GM18519 (cell line): ENCODE data around the gene SIGLEC15.
"Not testable (repeated sequence)": the region's sequence is repeated elsewhere in the genome, so short reads cannot be mapped to it uniquely, and the experiment has no call there.

ENCODE experiments used
- ATAC-seq: cut with Tn5 transposase; IDR thresholded peaks from one replicate; pipeline ENCODE4 v1.9.1; 2021; ENCODE audit warnings: mild to moderate bottlenecking, moderate library complexity; ENCODE audit not compliant: unreplicated experiment, low FRiP score

The SIGLEC15 gene, protein sequence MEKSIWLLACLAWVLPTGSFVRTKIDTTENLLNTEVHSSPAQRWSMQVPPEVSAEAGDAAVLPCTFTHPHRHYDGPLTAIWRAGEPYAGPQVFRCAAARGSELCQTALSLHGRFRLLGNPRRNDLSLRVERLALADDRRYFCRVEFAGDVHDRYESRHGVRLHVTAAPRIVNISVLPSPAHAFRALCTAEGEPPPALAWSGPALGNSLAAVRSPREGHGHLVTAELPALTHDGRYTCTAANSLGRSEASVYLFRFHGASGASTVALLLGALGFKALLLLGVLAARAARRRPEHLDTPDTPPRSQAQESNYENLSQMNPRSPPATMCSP

DNA sequence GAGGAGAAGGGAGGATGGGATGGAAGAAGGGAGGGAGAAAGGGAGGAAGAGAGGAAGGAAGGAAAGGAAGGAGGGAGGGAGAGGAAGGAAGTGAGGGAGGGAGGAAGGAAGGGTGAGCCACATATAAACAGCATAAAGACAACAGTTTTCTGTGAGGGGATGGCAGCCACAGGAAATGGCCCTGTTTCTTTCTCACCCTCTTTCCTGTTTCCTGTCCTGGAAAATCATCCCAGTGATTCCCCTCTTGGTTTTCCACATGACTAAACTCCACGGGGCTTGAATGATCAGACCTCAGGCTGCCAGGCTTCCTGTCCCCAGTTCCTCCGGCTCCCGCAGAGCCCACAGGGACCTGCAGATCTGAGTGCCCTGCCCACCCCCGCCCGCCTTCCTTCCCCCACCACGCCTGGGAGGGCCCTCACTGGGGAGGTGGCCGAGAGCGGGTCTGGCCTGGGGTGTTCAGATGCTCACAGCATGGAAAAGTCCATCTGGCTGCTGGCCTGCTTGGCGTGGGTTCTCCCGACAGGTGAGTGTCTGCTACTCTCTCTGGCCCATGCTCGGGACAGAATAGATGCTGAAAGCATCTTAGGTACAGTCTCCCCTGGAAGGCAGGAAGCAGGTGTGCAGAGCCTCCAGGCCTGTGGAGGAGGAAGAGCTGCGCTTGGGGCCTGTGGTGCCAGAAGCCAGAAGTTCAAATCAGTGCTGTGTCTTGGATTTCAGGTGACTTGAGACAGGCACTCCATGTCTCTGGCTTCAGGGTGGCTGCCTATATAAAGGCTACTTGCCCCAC lies at the start of gene SIGLEC15:
SIGLEC15 (plus strand) TSS at position 418 of the 787 bp plus-strand sequence; CDS start at position 472, 54 bp downstream.
- no peak for ATAC-seq

DNA sequence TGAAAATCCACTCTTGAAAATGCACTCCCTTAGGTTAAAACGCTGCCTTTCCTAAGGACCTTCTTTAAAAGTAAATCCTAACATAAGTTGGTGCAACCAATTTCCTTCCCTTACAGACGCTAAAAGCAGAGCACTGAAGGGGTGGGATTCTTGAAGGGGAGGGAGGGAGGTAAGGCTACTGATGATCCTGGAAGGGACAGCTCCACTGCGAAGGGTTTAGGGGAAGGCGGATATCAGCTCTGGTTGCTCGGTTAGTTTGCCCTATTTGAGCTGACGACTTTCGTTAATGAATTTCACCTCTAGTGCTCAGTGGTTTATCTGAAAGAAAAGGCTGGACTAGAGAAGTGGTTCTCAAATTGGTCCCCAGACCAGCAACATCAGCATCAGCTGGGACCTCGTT lies 49.7 kb upstream of the SIGLEC15 start:
- ATAC-seq: no peak

DNA sequence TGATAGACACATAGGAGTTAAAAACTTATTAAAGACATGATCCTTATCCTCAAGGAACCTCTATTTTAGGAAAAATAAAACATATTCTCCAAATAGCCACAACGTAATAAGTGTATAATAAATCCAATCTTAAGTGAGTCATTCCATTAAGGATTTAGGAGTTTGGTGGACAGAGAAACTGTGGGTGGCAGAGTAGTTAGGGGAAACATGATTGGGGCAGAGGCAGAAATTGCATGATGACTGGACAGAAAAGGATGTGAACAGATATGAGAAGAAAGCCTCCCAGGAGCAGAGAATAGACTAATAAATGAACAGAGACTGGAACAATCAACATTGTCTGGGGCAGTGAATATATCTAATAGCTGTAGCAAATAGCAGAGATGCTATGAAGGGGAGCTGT lies 48.1 kb upstream of the SIGLEC15 start:
- no peak for ATAC-seq

DNA sequence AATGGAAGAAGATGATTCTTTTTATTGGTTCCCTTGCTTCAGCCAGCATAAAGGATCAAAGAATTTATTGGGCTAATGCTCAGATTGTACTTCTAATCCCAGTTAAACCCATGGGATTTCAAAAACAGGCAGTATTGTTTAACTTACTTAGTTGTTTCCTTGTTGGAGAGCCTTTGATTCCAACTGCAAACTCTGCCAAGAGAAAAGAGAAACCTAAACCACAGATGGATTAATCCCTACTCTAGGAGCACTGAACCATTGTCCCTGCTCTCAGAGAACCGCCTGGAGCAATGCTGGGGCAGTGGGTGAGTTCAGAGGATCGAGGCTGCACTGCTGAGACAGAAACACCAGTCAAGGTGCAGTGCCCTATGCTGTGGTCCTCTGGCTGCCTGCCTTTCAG lies 44.9 kb upstream of the SIGLEC15 start:
- no peak for ATAC-seq

DNA sequence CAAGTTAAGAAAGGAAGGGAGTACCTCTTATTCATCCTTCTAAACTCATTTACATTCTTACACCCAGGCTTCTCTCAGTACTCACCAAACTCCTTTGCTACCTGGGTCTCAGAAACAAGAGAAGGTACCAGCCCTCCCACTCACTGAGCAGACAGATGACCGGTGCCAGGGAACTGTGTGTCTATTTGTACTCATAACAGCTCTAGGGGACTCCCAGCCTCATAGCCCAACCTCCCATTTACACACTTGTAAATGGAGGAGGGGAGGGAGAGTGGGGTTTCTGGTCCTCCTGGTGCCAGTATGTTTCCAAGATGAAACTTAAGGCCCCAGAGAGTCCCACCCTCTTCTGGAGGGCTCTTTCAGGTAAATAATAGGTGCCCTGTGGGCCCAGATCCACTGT lies 42.8 kb upstream of the SIGLEC15 start:
- peak; percentile 55 for ATAC-seq

DNA sequence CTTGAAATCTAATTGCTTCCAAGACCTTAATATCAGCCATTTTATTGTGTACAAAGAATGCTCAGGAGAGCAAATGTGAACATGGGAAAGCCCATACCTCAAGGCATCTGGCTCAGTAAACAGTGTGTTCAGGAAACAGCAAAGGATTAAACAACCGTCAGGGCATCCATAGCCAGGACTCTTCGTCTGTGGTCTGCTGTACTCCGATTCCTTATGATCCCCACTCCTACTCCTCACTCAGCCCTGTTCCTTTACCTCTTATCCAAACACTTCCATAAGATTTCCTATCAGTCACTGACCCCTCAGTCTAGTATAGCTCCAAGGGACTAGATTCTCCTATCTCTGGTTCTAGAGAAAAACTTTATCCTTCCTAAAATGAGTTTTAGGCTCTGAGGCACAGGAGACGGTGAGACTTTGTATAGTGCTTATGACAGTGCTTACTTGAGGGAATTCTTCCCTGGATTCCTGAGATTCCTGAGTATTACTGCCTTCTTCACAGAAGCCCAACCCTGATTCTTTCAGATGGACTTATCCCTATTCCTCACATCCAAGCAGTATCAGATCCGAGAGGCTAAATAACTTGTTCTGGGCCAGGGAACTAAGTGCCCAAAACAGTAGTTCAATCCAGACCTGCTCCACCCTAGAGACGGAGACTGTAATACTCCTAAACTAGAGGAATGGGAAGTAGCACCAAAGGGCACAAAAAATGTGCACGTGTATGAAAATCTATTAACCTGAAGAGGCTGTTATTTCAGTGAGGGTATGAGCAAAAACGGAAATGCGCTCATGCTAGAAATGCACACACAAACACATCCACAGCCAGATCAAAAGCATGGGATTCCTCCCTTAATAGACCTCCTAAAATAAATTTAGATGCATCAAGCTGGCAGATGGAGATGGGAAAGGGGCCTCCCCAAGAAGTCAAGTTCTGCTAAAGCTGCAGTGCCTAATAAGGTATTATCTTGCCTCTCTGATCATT lies 42.1 kb upstream of the SIGLEC15 start:
- no peak for ATAC-seq

DNA sequence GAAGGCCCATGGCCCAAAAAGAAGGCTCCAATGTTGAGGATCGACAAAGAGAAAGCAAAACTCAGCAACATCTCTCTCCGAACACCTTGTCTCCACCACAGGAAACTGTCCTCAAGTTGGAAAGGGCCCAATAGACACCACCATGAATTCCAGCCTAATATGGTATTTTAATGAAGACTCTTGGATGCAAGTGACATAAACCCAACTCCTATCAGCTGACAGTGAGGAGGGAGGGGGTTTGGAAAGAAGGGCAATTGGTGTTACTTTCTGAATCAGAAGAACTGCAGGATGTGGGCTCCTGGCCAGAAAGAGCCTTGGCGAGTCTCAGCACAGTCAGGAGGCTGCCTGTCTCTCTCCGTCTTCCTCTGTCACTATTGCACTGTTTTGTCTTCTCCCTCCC lies 40.3 kb upstream of the SIGLEC15 start:
- ATAC-seq: no peak

DNA sequence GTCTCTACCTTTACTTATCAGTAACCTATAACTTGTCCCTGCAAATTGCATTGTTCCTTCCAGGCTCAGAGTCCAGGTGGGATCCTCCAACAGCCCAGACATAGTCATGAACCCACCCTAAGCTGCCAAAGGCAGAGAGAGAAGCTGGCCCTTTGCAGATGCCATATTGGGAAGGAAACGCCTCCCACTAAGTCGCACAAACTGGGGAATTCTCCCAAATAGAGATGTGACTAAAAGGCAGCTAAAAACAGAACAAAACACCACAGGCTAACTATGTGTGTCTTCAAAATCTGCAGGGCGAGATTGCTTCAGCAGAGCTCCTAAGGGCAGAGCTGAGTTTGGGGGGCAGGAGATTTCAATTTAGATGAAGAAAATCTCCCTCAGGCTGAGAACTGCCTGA lies 38.5 kb upstream of the SIGLEC15 start:
- ATAC-seq: no peak

DNA sequence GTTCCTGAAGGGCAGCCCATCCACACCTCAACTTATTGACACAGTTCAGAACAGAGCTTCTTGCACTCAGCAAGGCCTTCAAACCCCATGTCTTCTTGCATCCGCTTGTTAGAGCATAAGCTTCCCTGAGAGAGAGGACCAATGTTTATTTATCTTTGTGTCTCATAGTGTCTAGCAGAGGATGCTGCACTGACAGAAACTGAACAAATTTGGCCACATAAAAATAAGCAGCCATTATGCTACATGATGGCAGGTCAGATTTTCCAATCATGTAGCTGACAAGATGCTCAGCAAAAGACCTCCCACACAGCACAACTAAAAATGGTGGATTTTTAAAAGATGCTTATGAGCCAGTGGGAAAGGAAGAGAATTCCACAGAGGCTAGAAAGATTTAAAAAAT lies 38.1 kb upstream of the SIGLEC15 start:
- no peak for ATAC-seq

DNA sequence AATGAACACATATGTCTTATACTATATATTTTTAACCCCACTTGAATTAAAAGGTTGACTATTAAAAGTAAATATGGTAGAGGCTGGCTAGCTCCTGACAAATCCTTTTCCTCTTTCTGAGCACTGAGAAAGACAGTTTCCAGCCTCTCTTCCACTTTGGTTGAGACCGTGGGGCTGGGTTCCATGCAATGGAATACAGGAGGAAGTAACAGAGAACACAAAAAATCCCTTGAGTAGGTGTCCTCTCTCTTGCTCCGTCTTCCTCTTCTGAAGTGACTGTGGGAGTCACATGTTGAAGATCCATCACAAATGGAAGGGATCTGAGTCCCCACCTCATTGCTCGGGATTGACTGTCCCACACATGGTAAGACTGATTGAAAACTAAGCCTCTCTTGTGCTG lies 36.6 kb upstream of the SIGLEC15 start:
- ATAC-seq: no peak

DNA sequence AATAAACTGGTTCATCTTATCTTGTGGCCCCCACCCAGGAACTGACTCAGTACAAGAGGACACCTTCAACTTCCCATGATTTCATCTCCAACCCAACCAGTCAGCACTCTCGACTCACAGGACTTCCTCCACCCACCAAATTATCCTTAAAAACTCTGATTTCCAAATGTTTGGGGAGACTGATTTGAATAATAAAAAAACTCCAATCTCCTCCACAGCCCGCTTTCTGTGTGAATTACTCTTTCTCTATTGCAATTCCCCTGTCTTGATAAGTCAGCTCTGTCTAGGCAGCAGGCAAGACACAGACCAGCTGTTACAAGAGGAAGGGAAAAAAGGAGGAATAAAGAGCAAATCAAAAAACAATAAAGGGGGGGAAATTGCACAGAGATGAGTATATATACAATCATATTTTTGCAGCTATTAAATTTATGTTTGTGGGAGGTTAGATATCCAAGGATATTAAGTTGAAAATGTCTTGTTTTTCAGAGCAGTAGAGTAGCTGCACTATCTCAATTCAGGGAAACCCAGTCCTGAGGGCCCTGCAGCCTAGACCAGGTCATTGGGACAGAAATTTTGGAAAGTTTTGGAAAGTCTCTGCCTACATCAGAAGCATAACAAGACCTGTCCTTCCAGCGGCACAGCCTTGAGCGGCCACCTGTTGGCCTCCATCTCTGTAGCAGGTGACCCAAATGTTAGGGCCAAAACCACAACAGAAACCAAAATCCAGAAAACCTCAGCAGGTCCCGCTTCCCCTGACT lies 32.8 kb upstream of the SIGLEC15 start:
- no peak for ATAC-seq

DNA sequence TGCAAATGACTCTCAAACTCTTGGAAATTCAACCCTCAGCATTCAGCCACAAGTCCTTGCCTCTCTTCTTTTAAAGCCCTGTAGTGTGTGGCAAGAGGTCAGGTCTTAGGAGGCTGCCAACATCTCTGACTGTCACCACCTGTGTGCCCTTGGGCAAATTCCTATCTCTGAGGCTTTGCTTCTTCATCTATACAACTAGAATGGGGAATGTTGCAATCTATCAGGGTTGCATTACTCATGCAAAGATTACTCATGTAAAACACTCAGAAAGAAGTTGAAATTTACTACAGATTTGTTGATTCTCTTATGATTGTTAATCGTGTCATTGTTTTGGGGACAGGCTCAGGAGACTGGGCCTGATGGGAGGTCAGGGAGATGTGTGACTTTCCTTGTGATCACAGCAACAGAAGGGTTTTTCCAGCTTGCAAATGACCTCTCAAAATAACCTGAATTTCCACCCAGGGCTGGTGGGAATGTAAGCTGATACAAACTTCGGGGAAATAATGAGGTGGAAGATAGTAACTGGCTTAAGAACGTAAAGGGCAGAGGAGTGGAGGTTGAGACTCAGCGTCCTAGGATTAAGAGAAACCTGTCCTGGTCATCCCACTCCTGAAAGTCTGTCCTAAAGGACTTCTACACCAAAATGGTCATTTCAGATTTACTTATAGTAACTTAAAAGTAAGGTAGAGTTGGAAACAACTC lies 32.1 kb upstream of the SIGLEC15 start:
- ATAC-seq: no peak

DNA sequence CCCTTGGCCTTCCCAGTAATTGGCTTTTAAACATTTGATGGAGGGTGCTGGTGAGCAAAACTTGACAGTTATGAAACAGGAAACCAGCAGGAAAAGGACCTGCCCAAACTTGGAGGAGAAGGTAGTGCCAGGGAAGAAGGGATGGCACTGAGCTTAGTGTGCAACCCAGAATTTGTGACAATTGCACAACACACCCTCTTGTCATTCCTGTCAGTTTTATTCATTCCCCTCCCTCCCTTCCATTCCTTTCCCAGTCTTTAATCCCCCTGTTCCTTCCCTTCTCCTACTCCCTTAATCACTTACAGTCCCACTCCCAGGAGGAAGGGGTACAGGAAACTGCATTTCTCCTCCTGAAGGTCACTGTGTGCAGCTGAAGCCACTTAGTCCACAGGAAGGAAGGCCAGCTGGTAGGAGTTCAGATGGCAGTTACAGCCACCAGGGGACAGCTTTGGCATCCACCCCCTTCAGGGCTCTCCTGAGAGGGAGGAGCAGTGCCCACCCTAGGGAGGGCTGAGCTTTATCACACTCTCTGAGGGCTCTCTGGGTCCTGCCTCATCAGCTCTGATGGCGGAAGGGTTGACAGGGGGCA lies 24.0 kb upstream of the SIGLEC15 start:
- no peak for ATAC-seq

DNA sequence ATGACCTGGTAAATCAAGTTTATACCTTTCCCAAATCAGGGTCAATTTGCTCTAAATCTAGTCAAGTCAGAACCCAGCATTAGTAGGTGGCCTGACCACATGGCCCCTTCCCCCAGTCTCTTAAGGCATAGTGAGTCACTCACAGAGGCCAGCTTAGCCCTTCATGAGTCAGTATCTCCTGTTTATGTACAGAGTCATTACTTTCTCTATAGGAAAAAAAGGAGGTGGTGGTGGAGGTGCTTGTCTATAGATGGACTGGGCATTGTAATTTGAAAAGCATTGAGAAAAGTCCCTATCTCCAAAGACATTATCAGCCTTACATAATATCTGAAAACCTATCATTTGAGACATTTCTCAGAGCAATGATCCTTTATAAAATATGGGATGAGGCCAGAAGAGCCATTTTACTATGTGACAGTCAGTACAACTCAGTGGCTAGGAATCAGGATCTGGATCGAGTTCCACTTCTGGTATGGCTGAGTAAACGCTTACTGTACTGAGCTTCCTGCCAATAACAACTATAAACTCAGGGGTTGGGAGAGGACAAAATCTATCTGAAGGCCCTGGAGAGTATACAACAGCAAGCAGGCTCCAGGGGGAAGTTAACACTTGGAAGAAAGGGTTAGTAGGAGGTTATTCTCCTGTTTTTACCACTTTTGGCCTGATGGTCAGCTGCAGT lies 22.5 kb upstream of the SIGLEC15 start:
- no peak for ATAC-seq

DNA sequence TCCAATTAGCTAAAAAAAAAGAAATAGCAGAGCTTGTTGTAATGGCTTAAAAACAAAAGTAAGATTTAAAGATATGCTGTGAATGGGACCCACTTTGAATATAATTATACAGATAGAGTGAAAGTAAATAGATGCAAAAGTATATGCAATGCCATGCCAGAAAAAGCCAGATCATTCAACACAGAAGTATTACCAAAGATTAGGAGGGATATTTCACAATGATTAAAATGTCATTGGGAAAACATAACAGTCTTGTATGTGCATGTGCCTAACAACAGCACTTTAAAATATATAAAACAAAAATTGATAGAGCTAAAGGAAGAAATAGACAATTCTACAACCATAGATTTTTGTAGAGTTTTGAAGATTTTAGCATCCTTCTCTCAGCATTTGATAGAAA lies 19.9 kb upstream of the SIGLEC15 start:
- ATAC-seq: no peak

DNA sequence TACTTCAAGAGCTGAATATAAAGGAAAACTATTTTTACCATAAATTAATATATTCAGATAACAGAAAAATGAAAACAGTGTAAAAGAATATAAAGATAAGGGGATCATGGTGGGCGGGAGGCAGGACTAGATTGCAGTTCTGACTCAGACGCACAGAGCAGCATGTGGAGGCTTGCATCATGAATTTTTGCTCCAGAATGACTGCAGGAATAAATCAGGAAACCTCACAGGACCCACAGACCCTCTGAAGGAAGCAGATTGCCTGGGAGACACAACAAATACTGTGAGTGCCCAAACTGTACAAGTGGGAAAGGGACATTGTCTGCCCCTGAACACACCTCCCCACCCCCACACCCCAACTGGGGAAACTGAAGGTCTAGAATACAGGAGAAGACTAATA lies 19.2 kb upstream of the SIGLEC15 start:
- ATAC-seq: no peak

DNA sequence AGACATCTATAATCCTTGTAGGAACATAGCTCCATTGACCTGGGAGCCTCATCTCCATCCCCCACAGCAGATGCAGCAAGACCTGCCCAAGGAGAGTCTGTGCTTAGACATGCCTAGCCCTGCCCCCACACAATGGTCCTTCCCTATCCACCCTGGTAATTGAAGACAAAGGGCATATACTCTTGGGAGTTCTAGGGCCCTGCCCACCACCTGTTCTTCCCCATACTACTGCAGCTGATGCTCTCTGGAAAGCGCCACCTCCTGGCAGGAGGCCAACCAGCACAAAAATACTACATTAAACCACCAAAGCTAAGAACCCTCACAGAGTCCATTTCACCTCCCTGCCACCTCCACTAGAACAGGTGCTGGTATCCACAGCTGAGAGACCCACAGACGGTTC lies 18.3 kb upstream of the SIGLEC15 start:
- ATAC-seq: not testable (repeated sequence)

DNA sequence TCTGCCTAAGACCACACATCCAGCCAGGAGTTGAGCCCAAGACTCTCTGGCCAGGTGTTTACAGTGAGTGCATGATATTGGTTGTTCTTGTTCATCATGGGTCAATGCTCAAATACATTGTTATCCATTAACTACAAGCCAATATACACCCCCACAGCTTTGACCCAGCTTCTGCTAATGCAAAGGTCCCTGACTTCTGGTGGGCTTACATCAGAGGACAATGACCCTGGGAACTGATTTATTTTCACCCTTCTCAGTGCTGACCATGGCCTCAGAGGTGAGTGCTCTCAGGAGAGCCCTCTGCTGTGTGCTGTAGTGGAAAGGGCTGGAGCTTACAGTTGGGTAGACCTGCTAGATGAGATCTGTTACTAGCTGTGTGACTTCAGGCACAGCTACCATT lies 10.7 kb upstream of the SIGLEC15 start:
- not testable (repeated sequence) for ATAC-seq

DNA sequence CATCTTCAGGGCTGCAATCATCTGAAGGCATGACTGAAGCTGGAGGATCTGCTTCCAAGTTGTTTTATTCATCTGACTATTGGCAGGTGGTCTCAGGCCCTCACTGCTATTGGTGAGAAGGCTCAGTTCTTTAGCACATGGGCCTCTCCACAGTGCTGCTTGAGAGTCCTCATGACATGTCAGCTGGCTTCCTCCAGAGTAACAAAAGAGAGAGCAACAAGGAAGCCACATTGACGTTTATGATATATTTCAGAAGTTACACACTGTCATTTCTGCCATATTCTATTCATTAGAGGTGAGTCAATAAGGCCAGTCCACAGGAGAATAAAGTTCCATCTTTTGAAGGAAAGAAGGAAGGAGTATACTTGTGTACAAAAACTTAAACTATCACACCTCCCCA lies 7.9 kb upstream of the SIGLEC15 start:
- no peak for ATAC-seq
